Measurements from ENCODE around the gene VAPB.
"Not testable (repeated sequence)": the region's sequence is repeated elsewhere in the genome, so short reads cannot be mapped to it uniquely, and the experiment has no call there.

Gene VAPB

DNA sequence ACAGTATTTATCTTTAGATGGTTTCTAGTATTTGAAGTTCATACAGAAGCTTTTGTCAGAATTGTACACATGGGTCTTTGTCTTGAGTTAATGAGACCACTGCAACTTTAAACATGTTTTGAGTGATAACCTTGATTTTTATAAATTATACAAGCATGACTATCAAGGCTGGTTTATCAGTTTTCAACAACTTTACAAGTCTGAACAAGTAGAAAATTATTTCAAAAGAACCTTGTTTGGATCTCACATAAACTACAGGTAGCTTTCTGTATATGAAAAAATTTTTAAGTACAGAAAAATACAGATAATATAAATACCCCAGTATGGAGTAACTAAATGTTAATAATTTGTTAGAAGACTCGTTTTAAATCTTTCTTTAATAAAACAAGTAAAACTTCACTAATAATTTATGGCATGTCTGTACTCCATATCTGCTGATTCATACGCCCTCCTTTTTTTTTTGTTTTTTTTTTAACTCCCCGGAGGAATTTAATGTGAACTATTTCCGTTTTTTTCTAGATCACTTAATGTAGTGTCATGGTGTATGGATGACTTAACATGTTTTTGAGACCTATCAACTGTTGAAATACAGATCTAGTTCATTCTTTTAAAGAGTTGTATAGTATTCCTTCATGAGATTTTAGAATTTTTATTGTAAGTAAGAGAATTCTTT lies 18.3 kb downstream of the VAPB start:
- no peak for DNase-seq (ENCODE audit: low read depth)

DNA sequence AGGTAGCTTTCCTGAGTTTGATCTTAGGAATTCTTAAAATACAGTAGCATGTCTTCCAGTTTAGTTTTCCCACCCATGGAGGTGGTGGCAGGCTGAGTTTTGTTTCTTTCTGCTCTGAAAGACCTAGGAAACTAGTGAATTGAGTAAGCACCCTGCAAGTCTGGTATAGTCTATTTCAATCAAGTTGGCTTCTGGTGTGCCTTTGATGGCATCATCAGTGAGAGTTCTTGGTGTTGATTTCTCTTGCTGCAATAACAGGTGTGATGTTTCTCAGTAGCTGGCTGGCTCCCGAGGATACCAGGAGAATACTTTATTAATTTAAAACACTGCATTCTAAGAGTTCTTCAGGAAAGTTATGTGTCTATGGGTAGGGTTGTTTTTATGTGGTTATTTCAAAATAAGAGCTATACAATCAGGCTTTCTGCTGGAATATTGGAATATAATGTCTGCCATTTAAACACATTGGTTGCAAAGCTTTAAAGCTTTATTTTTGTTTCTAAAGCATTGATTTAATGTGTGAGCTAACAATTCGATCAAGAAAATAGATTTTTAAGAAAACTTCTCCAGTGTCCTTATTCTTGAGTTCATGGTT lies 19.0 kb downstream of the VAPB start:
- no peak for DNase-seq (ENCODE audit: low read depth)

DNA sequence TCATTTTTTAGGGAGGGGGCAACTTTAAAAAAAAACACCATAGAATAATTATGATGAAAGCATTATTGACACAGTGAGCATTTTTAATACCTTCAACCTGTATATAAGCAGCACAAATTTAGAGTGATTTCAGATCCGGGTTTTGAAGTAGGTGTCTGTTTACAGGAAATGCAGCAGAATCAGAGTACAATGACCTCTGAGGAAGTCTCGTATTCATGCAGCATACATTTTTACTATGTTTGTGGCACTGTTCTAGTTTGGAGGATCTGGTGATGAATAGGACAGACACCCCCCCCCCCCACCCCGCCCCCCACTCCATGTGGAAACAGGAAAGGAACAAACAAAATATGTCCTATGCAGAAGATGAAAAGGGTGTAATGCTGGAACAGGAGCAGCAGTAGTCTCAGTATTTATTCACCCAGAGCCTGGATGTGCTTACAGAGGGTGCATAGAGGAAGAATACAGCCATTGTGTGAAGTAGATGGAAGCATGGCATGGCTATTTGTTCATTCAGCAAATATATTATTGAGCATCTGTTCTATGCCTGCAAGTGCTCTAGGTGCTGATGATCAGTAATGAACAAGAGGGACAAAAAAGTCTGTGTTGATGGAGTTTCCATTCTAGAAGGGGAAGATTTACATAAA lies 19.7 kb downstream of the VAPB start:
- no peak for DNase-seq (ENCODE audit: low read depth)

DNA sequence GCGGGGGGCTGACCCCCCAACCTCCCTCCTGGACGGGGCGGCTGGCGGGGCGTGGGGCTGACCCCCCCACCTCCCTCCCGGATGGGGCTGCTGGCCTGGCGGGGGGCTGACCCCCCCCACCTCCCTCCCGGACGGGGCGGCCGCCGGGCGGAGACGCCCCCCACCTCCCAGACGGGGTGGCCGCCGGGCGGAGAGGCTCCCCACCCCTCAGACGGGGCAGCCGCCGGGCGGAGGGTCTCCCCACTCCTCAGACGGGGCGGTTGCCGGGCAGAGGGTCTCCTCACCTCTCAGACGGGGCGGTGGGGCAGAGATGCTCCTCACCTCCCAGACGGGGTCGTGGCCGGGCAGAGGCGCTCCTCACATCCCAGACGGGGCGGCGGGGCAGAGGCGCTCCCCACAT lies 25.2 kb downstream of the VAPB start:
- DNase-seq (ENCODE audit: low read depth): not testable (repeated sequence)

DNA sequence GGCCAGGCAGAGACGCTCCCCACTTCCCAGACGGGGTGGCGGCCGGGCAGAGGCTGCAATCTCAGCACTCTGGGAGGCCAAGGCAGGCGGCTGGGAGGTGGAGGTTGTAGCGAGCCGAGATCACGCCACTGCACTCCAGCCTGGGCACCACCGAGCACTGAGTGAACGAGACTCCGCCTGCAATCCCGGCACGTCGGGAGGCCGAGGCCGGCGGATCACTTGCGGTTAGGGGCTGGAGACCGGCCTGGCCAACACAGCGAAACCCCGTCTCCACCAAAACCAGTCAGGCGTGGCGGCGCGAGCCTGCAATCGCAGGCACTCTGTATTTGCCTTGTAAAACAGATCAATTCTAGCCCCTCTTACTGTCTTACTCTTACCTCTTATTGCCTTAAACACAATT lies 25.8 kb downstream of the VAPB start:
- DNase-seq (ENCODE audit: low read depth): not testable (repeated sequence)

DNA sequence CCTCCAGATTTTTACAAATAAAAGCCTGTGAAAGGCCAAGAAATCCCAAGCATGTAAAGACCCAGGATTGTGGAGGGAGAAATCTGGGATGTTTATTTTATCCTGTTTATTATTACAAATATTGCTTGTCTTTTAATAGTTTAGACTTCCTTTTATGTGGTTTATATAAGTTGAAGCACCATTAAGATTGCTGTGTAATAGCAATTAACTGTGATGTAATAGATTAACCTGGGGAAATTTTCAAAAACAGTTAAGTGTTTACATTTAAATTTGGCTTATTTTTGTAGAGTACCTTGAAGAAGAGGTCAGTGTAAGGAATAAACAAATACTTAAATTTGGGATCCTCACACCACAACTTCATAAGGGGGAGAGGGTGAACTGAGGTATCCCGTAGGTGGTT lies 27.0 kb downstream of the VAPB start:
- DNase-seq (ENCODE audit: low read depth): no peak

DNA sequence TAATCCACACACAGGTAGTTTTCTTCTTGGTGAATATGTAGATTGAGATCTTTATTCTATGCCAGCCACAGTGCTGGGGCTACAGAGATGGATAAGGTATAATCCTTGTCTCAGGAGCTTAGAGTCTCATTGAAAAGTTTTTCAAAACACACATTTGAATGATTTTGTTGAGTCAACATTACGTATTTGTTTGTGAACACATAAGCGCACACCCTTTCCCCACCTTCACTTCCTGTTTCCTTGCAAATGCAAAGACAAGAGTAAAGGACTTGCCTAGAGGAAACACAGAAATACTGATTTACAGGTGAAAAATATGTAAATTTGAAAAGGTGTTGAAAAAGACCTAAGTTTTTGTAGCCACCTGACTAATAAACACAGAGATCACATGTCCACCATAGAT lies 27.8 kb downstream of the VAPB start:
- no peak for DNase-seq (ENCODE audit: low read depth)

DNA sequence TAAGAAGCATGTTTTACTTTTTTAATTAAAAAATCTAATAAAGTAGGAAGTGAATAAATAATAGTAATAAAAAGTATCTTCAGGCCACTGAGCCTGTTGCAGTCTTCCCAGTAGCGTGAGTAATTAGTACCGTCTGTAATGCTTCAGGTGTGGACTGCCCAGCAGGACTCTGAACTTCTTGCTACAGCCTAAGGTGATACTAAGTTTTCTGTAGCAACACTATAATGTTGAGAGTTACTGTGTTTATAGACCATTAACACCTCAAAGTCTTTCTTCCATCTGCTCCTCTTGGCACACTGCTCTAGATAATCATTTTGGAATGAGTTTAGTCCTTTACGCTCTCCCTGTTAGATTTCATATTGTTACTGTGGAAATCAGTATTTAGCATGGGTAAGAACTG lies 28.4 kb downstream of the VAPB start:
- DNase-seq (ENCODE audit: low read depth): no peak

DNA sequence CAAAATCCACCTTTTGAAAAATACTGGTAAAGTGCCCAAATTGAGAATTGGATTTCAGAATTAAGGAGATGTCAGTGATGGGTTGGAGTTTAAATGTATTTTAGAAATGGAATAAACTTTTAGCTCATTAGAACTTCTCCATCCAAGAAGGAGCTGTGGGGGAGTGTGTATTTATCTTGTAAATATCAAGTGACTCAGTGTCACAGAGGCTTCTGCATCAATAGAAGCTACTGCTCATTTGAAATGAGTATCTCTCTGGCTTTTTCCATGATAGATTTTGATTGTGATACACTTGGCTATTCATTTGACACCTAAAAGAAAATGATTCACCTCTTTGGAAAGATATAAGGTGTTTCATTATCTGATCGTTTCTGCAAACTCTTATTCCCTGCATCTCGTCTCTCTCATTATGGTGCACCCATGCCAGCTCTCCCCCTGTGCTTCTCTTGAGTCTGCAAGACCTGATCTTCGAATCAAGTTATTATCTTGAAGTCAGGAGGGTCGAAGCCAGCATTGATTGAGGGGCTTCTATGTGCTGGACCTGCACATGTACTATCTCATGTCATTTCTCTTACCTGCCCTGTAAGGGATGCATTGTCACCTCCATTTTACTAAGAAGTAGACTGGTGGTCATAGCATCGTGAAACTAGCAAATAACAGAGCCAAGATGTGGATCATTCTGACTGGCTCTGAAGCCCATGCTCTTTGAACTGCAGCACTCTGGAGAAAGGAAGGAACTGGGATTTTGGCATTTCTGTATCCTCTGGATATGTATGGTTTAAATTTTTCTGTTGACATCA lies 30.1 kb downstream of the VAPB start:
- no peak for DNase-seq (ENCODE audit: low read depth)

DNA sequence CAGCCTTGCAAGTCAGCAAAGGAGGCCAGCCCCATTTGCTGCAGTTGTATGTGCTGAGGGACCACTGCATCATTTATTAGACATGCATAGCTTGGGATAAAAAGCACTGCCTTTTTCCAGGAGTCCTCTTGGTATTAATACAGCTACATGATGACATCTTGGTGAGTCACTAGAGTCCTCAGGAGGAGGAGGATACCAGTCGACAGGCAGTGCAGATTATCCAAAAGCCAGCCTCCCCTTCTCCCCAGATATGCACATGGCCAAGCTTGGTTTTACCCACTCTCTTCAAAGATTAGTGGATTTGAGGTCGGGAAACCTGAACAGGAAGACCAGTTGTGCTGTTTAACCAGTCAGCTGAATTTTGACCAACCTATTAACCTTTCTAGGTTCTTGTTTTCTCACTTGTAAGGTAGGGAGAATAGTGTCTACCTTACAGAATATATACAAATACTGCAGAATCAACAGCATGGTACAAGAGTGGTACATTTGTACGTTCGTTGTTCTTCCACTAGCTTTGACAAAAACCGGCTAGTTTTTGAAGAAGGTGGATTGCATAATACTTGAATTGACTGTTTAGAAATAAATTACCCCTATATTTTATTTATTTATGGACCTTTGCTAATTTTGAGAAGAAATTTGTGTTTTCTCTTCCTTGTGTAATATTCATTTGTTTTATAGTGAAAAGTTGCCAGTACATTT lies 31.9 kb downstream of the VAPB start:
- no peak for DNase-seq (ENCODE audit: low read depth)

DNA sequence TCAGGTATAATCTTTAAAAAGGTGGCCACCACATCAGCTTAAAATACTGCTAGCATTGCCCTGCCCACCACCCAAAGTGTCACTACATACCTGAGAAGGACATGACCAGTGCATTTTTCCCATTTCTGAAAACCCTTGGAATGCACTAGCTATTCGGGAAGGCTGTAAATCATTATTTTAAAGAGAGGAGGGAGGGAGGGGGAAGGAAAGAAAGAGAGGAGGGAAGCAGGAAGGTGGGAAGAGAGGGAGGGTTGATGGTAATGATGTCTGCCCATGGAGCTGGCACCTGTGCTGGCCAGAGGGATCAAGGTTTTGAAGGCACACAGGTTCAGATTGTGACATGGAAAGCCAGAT lies 32.4 kb downstream of the VAPB start:
- no peak for DNase-seq (ENCODE audit: low read depth)

DNA sequence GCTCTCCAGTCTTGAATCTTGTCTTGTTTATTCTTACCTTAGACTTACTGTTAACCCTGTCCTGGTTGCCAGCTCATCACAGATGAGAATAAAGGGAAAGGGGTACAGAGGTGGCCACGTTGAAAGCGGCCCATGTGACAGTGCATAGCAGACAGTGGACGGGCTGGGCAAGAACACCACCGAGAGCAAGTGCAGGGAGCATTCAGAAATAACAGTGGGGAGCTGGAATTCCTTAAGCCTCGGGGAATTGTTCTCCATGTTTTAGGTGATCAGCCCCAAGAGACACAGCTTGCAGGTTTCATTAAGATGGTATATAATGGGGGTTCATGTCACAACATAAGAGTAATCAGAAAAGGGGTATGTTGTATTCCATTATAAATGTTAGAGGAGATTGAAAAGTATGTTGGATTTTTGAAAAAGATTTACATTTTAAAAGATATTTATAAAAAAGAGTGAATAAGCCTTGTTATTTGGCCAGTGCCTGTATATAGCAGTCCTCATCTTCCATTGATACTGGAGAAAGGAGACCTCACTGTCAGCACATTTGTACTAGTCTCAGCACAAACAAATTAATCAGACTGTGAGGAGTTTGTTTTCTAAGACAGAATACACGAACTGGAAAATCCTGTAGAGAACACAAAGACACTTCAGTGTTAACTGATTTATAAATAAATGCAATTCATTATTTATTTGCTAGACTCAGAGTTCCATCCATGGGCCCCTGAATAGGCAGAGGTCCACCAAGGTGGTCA lies 35.4 kb downstream of the VAPB start:
- DNase-seq (ENCODE audit: low read depth): no peak

DNA sequence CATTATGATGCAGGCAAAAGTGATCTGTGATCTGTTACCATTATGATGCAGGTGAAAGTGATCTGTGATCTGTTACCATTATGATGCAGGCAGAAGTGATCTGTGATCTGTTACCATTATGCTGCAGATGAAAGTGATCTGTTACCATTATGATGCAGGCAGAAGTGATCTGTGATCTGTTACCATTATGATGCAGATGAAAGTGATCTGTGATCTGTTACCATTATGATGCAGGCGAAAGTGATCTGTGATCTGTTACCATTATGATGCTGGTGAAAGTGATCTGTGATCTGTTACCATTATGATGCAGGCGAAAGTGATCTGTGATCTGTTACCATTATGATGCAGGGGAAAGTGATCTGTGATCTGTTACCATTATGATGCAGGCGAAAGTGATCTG lies 38.5 kb downstream of the VAPB start:
- DNase-seq (ENCODE audit: low read depth): not testable (repeated sequence)

DNA sequence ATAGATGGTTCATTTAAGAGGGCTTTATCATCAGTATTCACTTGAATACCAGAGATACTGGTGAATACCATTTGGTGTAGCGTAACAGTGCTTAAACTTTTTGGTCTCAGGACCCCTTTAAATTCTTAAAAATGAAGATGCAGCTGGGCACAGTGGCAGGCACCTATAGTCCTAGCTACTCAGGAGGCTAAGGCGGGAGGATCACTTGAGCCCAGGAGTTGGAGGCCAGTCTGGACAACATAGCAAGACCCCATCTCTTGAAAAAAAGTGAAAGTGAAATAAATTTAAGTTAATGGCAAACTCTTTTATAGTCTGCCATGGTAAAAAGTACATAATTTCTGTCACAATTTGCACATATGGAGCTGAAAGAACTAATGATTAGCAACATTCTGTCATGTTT lies 39.3 kb downstream of the VAPB start:
- no peak for DNase-seq (ENCODE audit: low read depth)

DNA sequence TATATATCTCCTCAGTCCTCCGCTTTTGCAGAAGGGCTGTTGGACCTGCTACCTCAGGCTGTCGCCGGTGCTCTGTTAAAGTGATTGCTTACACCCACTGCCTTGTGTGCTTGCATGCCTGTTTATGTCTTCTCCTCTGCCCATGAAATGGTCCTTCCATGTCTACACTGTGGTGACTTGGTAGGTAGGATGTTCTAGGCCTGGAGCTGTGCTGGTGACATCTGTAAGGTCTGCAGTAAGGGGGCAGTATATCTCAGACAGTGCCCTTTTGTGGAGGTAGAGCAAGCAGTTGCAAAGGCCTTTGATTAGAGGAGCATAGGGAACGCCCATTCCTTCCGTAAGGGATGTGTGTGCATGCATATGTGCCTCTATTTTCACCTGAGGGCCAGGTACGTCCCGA lies 40.3 kb downstream of the VAPB start:
- DNase-seq (ENCODE audit: low read depth): no peak

DNA sequence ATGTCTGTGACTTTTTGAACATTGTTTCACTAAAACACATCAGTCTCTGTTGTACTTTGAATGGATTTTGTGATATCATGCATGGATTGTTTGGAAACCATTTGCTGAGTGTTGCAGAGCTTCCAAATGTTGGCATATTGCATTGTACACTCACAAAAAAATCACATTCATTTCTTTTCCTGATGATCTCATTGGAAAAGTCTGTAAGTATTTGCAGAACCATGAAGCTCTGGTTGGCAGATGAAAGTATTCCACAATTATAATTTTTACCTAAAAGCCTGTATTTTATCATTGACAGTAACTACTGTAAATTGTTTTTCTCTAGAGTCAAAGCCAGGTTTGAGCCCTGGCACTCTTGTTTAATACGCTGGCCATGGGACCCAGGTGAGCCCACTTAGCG lies 42.1 kb downstream of the VAPB start:
- DNase-seq (ENCODE audit: low read depth): no peak

DNA sequence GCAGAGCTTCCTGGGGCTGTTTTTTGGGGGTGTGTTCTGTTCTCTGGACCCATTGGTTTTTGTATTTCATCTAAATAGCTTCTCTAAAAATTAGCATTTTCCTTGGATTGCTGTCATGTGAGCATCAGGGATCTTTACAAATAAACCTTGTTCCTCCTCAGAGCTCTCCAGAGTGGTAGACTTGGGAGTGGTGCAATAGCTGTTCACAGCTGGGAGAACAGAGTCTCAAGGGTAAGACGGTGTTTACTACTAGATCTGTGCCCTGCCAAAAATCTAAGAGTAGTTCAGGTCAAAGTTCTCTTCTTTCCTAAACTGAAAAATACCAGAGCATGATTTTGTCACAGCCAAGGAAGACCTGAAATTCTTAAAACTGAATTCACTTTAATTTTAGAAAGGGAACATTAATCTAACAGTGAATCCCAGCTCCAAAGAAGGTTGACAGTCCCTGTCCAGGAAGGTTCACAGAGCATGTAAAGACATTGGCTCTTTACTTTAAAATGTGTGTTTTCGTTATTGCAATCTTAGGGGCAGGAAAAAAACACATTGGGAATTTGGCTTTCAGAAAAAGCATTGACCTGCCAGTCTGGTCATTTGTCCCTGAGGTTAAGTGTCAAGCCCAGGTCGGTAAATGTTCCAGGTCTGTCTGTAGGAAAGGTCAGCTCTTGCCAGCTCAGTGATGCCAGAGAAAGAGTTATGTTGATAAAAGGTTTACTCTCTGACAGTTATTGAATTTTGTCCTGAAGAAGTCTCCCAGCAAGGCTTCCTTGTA lies 43.3 kb downstream of the VAPB start:
- peak; percentile 36 for DNase-seq (ENCODE audit: low read depth)

DNA sequence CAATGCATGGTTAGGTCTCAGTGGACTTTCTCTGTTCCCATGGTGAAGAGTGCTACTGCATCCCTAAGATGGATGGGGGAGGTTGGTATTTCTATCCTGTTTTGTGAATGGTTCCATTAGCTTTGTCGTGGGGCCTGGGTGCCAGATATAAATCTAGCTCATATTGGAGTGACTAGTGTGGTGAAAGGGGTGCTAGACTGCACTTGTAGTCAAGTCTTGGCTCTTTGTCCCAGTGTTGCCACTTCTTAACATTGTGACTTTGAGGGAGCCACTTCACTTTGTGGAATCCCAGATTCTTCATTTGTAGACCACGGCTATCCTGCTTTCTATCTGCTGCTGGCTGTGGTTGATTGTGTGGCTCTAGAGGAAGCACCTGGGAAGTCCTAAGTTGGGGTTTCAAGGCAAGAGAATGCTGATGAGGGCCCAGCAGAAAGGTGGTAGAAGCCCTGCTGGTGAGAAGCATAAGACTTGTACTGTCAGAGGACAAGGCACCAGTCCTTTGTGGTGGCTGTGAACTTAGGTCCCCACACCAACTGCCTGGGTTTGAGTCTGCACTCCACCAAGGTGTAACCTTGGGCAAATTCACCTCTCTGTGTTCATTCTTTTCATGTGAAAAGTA lies 44.1 kb downstream of the VAPB start:
- DNase-seq (ENCODE audit: low read depth): no peak

DNA sequence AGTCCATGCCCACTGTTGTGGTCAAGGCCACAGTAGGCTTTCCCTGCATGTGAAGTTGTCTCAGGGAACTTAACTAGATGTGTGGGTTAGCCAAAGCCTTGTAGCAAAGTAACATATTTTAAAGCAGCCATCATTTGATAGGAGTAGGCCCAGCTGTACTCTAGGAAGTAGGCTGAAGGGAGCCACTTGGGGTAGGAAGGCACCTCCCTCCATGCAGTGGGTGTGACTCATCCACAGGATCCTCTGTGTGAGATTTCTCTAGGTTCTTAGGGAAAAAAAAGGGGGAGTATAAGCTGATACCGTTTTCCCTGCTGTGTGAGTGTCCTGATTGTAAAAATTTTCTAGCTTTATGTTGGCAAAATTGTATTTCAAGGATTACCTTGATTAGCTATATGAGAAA lies 44.7 kb downstream of the VAPB start:
- DNase-seq (ENCODE audit: low read depth): peak; percentile 40

DNA sequence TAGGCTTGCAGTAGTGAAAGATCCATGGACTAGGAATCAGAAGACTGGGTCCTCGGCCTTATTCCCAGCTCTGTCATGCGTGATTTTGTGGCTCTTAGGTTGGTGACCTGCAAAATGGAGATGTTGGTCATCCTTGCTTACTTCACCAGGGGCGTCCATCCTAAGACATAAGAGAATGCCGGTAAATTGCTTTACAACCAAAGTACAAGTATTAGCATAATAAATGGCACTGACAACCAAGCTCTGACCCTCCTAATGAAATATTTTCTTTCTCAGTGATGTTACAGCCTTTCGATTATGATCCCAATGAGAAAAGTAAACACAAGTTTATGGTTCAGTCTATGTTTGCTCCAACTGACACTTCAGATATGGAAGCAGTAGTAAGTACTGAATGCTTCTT lies 45.3 kb downstream of the VAPB start:
- DNase-seq (ENCODE audit: low read depth): no peak
